Stimulated activated CD8-positive, alpha-beta memory T cell treated with anti-CD3 and anti-CD28 coated beads, Interleukin-4, amount 100 ng/mL, for 48 hours (primary cell): ENCODE measurements around the gene GNPDA1.
"Not testable (repeated sequence)": the region's sequence is repeated elsewhere in the genome, so short reads cannot be mapped to it uniquely, and the experiment has no call there.

Source experiments
- DNase-seq: peaks from one replicate; pipeline ENCODE4 v3.0.0-alpha.2; 2020

Gene GNPDA1

DNA sequence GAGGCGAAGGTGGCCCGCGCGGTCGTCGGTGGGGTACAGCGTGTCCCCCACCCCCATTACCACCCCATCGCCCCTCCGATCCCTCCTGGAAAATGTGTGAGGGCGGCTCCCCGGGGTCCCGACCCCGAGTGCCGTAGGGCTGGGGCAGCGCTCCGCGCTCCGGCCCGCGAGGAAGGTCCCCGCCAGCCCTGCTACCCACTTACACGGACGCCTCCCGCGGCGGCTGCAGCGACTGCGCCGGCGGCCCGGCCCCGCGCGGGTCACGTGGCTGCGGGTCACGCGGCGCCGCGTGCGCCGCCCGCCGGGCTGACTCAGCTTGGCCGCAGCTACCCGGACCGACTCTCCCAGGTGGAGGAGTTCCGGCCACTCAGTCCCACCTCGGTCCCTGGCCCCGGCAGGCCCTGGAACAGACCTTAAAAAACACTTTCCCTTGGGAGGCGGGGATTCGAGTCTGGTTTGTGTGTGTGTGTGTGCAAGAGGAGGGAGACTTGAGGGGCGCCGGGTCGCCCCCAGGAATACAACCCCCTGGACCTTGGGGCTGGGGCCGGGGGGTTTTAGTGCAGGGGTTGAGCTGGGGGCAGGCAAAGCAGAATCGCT is at the start of gene GNPDA1:
TSS of gene GNPDA1 (minus strand) at position 236 of the 597 bp plus-strand sequence. CDS start 992 bp downstream, outside the sequence.
- peak; percentile 78 for DNase-seq

DNA sequence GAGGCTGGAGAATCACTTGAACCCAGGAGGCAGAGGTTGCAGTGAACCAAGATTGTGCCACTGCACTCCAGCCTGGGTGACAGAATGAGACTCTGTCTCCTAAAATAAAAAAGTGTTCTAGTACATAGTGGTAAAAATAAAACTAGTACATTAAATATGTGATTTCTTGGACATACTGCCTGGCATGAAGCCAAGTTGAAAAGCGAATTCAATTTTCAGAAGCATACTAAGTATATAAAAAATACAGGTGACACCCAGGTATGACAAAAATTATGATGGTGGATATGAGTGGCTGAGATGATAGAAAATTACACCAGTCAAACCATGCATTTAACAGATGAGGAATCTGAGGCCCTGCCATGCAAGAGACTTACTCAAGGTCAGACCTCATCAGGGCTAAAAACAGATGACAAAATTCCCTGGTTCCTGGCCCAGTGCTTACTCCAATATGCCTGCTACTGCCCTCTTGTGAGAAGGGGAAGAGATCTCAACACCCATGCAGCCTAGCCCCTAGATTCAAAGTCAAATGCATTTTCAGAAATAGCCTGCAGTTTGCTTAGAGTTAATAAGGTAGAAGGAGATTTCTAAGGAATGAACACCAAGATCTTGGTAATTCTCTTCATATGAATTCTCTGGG is 46.6 kb upstream of the GNPDA1 start:
- no peak for DNase-seq

DNA sequence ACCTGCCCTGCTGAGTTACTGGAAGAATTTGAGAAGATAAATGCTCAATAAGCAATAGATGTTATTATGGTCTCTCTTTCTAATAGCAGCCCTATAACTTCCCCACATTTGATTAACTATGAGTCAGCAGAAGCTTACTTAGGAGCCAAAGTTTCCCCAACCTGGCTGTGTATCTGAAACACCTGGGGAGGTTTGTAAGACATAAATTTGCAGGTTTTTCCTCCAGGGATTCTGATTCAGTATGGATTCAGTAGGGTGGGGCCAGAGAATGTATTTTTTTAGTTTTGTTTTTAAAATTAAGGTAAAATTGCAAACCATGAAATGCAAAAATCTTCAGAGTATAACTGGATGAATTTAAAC is 44.9 kb upstream of the GNPDA1 start:
- DNase-seq: no peak

DNA sequence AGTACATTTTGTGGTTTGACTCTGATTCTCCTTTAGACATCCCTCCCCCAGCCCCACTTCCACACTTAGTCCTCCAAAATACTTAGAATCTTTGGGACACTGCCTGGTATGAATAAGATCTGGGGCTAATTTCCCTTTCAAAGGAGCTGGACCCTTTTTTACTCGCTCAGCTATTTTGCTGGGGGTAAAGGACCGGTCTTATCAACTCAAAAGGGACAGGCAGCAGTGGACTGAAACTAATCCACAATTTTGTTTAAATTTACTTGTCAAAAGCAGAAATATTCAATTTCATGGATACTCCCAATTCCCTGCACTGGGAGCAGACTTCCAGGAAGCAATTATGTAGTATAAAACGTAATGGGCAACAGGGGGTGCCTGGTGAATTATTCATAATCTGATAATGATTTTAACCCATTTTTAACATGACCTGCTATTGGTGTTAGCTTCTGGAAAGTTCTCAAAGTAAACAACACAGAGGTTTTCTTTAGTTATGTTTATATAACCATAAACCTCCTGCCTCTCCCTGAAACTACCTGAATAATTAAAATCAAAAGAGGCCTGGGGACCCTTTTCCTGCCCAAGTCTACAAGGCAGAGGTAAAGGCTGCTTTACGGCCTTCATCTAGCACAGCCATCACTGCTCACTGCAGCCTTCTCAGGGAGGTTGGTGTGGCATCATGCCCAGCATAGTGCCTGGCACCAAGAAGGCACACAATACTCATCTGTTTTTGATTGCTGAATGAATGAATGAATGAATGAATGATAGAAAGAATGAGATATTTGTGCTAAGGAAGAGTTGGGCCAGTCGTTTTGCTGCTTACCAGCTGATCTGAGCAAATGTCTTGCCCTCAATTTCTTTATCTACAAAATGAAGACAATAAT is 44.2 kb upstream of the GNPDA1 start:
- DNase-seq: no peak

DNA sequence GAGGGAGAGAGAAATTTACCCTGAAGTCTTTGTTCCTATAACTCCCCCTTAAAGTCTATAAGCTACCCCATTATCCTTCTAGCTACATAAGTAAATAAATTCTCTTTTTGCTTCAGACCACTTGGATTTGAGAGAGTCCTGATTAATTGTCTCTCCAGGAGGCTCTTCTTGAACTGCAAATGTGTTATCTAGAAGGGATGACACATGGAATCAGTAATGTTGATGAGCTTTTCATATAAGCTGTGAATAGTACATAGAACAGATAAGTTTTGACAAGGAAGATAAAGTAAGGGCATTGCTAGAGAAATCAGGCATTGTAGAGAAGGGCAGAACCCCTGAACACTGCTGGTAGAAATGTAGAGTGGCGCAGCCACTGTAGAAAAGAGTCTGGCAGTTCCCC is 42.5 kb upstream of the GNPDA1 start:
- DNase-seq: no peak

DNA sequence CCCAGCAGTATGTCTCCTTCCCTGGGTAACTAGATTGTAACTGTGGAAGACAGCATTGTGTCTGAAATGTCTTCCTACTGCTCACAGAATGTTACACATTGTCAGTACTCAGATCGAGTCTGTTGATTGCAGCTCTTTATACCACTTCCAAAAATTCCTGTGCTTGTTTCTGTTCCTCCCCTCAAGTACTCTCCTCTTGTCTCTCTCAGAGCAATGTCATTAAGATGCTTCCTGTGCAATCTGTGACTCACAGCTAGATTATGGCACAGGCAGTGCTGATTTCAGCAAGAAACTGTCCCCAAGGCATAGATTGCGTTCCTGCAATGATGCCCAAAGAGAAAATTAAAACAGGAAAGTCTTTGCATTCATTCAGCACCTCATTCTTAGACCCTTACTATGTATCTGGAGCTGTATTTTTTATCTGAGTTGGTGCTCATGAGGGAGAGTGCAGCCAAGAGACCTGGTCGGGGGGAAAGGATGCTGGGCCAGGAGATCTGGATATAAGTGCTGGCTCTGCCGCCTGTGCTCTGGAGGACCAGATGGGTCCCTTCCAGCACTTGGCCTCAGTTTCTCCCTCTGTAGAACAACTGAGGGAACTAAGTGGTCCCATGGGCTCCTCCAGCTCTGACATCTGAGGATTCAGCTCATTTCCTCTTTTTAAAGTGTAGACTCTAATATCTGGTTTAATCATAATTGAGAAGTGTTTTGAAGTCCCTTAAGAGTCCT is 40.8 kb upstream of the GNPDA1 start:
- no peak for DNase-seq

DNA sequence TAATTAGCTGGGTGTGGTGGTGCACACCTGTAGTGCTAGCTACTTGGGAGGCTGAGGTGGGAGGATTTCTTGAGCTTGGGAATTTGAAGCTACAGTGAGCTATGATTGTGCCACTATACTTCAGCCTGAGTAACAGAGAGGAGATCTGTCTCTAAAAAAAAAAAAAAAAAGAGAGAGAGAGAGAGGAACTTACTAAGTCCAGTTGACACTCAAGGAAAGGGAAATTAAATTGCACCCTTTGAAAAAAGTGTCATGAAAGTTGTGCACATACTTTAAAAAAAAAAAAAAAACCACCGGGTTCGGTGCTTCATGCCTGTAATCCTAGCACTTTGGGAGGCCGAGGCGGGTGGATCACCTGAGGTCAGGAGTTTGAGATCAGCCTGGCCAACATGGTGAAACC is 39.2 kb upstream of the GNPDA1 start:
- not testable (repeated sequence) for DNase-seq

DNA sequence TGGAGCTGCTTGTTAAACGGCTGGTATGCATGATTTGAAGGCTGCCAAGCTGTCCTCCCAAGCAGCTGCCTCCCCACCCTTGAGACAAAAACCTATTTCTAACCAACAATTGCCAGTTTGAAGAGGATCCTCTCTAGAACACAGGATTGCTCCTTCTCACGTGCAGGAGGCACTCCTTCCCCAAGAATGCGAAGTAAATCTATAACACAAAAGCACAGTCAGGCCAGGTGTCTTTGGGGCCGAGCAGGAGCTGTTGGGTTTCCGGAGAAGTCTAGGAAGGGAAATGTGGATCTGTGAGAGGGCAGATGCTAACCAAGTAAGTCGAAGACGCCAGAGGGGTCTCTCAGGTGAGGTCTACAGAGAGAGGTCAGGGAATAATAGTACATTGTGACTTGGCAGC is 35.4 kb upstream of the GNPDA1 start:
- no peak for DNase-seq

DNA sequence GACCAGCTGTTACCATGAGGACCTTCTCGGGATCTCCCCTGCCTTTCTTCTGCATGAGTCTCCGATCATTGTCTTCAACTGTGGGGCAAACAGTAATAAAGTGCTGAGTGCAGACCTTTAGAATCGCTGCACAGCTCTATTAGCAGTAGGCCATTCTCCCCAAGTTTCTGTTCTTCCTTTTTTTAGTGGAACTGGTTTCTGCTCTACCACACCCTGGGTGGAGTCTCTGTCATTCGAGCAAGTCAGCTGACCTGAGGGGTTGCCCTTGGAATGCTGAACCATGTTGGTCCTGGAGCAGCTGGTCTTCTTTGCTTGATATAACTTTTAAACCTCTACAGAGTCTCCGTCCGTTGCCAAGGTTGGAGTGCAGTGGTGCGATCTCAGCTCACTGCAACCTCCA is 33.4 kb upstream of the GNPDA1 start:
- DNase-seq: no peak

DNA sequence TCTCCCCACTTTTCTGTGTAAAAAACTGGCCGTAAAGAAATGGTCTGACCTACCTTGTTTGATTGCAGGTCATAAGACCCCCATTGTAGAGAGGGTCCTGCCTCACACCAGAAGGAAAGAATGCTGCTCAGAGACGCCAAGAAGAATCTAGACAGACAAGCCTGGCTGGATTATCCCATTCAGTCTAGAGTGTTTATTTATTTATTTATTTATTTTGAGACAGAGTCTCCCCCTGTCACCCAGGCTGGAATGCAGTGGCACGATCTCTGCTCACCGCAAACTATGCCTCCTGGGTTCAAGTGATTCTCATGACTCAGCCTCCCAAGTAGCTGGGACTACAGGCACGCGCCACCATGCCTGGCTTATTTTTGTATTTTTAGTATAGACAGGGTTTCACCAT is 28.1 kb upstream of the GNPDA1 start:
- DNase-seq: not testable (repeated sequence)

DNA sequence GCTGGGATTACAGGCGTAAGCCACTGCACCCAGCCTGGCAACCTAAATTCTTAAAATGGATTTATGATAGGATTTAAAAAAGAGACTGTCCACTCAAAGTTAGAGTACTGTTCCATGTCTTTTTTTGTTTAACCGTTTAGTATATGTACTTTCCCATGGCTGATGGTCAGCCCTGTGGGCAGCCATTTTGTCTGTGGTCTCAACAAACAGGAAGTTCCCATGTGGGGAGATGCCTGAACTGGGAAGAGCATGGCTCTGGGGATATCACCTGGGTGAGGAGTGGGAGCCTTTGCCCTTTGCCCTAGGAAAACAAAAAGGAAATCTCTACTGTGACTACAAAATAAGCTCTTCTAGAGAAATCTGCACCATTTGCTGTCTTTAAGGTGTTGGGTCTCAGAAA is 27.5 kb upstream of the GNPDA1 start:
- DNase-seq: no peak

DNA sequence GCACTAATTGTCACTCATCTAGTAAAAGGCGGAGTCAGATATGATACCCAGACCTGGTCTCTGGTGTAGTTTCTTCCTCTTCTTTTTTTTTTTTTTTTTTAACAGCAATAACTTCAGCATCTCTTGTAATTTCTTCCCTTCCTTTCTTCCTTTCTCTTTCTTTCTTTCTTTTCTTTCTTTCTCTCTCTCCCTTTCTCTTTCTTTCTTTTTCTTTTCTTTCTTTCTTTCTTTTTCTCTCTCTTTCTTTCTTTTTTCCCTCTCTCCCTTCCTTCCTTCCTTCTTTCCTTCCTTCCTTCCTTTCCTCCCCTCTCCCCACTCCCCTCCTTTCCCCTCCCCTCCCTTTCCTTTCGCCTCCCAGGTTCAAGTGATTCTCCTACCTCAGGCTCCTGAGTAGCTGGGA is 25.9 kb upstream of the GNPDA1 start:
- no peak for DNase-seq

DNA sequence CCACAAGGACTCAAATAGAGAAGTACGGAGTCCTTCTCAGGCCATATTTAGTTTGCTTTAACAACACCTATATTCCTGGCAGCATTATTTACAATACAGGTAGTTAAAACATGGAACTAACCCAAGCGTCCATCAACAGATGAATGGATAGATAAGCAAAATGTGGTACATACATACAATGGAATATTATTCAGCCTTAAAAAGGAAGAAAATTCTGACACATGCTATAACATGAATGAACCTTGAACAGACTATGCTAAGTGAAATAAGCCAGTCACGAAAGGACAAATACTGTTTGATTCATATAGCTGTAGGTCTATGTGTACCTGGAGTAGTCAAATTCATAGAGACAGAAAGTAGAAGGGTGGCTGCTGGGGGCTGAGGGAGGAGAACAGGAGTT is 24.8 kb upstream of the GNPDA1 start:
- not testable (repeated sequence) for DNase-seq

DNA sequence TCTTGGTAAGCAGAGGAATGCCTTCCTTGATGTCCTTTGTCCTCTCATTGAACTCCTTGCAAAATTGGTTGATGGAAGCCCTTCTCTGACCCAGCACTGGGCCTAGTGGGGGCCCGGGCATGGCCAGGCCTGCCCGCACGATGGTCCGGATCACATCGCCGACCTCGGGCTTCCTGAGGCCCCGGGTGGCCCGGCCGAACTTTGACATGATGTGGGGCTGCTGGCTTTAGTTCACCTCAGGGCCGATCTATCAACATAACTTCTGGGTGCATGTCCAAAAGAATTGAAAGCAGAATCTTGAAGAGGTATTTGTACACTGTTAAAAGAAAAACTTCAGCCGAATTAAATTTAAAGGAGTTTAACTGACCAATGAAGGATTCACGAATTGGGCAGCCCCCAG is 24.1 kb upstream of the GNPDA1 start:
- DNase-seq: no peak

DNA sequence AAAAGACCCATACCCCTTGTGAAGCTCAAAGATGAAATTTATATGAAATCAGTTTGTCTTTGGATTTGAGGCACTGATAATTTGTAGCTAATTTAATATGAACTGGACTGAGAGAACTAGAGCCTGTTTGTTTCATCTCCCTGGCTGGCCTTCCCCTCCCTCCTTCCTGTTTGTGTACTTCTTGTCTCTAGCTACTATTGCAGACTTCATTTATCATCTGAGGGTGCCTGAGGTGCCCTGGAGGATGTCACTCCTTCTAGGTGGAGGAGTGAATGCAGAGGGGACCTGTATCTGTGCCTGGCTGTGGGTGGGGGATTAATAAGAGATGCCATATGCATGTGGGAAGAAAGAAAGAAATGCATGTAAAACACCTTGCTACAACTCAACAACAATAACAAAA is 22.2 kb upstream of the GNPDA1 start:
- no peak for DNase-seq

DNA sequence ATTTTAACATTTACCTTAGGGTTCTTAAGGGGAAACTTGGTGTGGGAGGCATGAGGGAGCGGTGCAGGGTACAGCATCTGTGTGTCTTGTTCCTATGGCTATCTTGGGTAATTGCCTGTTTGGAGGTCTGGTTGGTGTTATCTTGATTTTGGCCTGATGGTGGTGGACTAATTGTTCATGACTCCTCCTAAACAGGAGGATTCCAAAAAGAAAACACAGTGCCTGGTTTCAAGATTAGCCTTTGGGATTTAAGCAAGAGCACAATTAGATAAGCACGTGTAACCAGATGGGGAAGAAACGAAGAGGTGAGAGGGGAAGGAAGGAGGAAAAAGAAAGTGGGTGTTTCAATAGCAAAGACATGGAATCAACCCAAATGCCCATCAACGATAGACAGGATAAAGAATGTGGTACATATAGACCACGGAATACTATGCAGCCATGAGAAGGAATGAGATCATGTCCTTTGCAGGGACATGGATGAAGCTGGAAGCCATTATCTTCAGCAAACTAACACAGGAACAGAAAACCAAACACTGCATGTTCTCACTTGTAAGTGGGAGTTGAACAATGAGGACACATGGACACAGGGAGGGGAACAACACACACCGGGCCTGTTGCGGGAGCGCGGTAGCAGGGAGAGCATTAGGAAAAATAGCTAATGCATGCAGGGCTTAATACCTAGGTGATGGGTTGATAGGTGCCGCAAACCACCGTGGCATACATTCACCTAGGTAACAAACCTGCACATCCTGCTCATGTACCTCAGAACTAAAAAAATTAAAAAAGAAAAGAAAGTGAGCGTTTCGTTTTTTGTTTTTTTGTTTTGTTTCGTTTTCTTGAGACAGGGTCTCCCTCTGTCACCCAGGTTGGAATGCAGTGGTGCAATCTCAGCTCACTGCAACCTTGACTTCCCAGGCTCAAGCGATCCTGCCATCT is 21.1 kb upstream of the GNPDA1 start:
- DNase-seq: not testable (repeated sequence)

DNA sequence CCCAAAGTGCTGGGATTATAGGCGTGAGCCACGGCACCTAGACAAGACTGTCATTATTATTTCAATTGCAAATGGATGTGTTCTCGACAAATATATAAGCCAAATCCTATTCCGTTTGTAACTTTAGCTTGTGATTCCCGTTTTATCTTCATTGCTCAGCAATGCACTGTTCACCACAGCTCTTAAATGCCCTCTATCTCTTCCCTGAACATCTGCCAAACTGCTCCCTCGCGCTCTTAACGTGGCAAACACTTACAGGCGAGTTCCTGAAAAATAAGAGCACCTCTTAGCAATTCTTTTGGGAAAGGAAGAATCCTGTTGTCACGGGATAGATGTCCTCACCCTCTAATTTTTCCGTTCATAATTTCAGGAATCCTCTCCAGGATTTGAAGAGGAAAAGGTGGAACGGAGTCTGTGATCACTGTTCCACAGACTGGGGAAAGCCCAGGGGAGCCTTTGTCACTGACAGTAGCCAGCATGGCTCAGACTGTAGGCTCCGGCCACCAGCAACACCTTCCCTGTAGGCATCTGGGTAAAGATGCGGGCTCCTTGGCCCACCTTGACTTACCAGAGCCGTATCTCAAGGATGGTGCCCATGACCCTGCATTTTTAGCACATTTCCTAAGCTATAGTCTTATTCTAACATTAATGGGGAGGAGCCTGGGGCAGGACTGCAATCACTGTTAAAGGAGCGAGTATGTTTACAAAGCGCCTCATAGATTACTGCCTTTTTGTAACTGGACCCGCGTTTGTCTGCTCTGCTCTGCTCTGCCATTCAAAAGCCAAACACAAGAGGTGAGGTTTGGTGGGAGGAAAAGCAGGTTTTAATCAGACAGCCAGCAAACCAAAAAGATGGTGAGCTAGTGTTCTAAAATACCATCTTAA is 20.2 kb upstream of the GNPDA1 start:
- no peak for DNase-seq

DNA sequence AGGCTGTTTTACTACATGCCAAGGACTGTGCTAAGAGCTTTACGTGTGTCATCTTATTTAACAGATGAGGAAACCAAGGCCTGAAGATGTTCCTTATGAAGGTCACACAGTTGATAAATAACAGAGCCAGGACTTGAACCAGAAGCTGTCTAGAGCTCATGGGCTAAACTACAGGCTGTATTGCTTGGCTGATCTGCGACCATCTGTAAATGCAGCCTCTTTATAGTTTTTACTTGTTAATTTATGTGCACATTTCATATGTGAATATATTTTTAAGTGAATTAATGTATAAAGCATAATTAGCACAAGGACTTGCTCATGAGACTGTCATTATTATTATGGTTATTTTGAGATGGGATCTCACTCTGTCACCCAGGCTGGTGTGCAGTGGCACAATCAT is 19.3 kb upstream of the GNPDA1 start:
- no peak for DNase-seq

DNA sequence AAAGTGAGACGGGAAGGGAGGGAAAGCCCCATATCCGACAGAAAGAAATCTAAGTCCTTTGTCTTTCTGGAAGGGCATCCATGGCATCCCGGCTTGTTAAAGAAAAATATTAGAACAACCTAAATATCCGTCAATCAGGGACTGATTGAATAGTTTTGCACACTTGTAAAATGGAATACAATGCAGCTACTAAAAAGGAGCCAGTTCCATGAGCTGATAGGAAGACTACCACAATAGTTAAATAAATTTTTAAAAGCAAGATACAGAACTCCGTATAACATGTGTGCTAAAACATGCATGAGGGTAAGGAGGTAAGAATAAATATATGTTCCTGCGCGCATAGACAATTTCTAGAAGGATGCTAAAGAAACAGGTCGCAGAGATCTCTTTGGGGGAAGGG is 12.8 kb upstream of the GNPDA1 start:
- DNase-seq: no peak

DNA sequence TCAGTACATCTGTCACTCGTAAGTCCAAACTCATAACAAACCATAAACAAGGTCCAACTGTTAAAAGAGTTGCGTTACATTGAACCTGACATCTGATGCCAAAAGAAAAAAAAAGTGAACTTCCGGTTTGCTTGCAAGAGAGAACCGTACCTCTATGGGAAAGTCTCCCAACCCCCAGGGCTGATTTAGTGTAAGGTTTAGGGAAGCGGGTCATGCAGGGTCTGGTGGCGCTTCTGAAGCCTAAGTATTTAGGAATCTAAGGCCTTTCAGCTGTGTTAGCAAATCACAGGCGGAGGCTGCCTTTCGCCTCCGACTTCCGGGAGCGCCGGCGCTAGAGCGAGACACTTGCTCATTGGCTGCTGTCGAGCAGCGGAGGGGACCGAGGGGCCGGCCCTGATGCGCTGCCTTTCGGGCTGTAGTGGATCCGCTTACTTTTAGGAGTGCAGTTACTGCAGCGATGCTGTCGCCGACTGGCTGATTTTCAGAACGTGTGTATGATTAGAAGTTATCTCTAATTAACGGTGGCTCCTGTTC is 12.0 kb upstream of the GNPDA1 start:
- DNase-seq: peak; percentile 88

DNA sequence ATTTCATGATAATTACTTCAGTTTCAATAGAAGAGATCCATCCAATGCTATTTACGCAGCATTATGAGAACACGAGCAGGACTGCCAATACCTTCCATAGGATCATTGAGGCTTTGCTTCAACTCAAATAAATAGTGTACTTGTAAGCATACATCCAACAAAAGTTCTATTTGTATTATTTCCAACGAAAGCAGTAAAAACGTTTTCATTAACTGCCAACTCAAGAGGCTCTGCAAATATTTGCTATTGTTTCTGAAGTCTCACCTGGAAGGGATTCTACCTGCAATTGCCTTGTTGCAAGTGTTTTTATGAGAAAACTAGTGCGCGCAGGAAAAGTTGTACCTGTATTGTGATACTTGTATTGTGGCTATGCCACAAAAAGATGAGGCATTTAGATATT is 11.0 kb upstream of the GNPDA1 start:
- DNase-seq: peak; percentile 10
